ENCODE data around the gene TXNDC12. TPM values are rescaled to one million over a fixed set of nuclear protein-coding genes. Genes with fewer than 3 reads are reported as not detected.

The TXNDC12 gene
- total RNA-seq, 2 donors from 2014 or later = 25.7 to 38.7 TPM

DNA sequence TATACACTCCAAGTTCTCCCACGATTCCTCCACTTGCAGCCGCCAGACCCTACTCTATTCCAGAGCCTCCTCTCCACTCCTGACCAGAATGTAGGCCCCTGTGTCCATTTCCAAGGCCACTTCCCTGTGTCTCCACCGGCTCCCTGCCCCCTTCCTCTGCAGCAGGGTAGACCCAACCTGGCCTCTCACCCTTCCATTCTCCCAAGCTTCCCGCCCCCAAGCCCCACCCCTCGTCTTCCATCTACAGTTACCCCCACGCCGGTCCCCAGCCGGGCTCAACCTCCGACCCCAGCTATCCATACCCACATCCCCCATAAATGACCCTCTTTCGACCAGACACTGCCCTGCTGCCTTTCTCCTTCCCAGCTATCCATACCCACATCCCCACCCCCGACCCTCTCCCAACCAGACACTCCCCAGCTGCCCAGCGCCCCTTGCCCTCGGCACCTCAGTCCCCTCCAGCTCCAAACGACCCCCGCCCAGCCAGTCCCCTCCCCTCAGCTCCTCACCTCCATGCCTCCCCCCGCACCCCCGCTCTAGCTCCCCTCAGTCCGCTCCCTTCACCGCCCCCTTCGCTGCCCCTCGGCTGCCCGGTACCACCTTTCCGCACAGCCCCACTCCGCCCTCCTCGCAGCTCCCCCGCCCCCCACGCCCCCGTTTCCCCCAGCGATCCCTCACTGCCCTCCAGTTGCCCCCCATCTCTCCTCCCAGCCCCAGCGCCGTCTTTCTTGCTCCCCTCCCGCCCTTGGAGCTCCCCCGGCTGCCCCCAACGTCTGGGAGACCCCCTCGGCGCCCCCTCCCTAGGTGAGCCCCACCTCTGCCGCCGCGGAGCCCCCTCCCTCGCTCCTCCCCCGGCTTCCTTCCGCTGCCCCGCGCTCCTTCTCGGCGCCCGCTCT, 65.2 kb downstream of the TXNDC12 start:
- no peak for DNase-seq
- ATAC-seq = no peak
- no peak for TF ChIP-seq POLR2A (IDR thresholded peaks at IDR 0.05)
- TF ChIP-seq, protein P1, sequence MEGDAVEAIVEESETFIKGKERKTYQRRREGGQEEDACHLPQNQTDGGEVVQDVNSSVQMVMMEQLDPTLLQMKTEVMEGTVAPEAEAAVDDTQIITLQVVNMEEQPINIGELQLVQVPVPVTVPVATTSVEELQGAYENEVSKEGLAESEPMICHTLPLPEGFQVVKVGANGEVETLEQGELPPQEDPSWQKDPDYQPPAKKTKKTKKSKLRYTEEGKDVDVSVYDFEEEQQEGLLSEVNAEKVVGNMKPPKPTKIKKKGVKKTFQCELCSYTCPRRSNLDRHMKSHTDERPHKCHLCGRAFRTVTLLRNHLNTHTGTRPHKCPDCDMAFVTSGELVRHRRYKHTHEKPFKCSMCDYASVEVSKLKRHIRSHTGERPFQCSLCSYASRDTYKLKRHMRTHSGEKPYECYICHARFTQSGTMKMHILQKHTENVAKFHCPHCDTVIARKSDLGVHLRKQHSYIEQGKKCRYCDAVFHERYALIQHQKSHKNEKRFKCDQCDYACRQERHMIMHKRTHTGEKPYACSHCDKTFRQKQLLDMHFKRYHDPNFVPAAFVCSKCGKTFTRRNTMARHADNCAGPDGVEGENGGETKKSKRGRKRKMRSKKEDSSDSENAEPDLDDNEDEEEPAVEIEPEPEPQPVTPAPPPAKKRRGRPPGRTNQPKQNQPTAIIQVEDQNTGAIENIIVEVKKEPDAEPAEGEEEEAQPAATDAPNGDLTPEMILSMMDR (IDR thresholded peaks at IDR 0.05) = no peak

DNA sequence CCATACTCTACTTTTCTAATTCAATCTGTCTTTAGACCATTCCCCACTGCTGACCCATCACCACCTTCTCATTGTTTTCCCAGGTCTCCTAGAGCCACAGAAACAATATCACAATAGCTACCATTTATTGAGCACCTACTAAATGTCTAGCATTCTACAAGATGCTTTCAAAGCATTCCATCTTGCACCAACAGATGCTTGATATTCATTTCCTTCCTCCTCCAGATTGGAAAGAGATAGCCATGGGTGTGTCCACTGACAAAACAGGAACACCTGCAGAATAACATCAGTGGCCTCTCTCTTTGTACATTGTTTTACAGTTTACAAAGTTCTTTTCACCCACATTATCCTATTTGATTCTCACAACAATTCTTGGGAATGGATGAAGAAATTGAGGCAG, 66.7 kb downstream of the TXNDC12 start:
- TF ChIP-seq, protein P1 (IDR thresholded peaks at IDR 0.05) = no peak
- TF ChIP-seq POLR2A (IDR thresholded peaks at IDR 0.05) = no peak
- Histone ChIP-seq H3K27ac (no peak overlapping the region), H3K4me1 (peaks cover 9% of the 10 kb centered on the region), H3K36me3 (replicated peaks in 1 of 2; ENCODE audit: insufficient read depth in 1 of 2, low read depth in 2 of 2) (no peaks in the 10 kb centered on the region), H3K4me3 (no peak overlapping the region), H3K27me3 (peaks cover 0 to 12% of the 10 kb centered on the region in 2 donors), H3K9me3 (no peaks in the 10 kb centered on the region)
- no peak for DNase-seq
- no peak for ATAC-seq
- intact Hi-C loops (cut with DNase I) = no loop called here

More for the DNA sequence above, 65.2 kb downstream of the TXNDC12 start:
- intact Hi-C loops (cut with DNase I) = loop anchor here (5.0 kb wide), 1 partner anchor 88 kb away; no protein-coding TSS in a partner anchor
- 21 to 28% methylated on average over 30 to 38 of the region's 47 CpGs for WGBS, 2 donors
- Histone ChIP-seq H3K27me3 (peaks cover 0 to 13% of the 10 kb centered on the region in 2 donors), H3K4me1 (peaks cover 9% of the 10 kb centered on the region), H3K36me3 (replicated peaks in 1 of 2; ENCODE audit: insufficient read depth in 1 of 2, low read depth in 2 of 2) (no peaks in the 10 kb centered on the region), H3K4me3 (peak overlapping the region in 1 of 2 donors; percentile 44), H3K27ac (no peak overlapping the region), H3K9me3 (no peaks in the 10 kb centered on the region)

DNA sequence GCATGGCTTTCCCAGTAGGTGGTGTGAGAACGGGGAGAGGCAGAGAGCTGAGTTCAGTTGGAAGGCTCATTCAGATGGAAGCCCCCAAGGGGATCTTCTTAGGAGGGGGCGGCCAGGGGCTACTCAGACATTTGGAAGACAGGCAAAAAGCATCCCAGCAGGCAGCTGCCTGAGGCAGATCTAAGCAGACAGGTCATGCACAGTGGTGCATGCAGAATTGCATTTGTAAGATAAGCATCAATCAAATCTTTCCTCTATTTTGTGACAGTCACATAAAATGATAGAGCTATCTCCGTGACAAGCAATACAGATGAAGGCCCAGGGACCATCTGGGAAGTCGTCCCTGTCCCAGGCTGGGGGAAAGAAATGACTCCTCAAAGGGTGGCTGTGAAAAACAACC, 68.3 kb downstream of the TXNDC12 start:
- H3K4me3 ChIP-seq = no peak overlapping the region
- H3K36me3 ChIP-seq (replicated peaks in 1 of 2; ENCODE audit: insufficient read depth in 1 of 2, low read depth in 2 of 2) = no peaks in the 10 kb centered on the region
- H3K9me3 ChIP-seq = no peaks in the 10 kb centered on the region
- H3K27ac ChIP-seq = no peak overlapping the region
- no peak for ATAC-seq
- no peak for TF ChIP-seq POLR2A (IDR thresholded peaks at IDR 0.05)
- TF ChIP-seq, protein P1 (IDR thresholded peaks at IDR 0.05) = no peak
- H3K27me3 ChIP-seq = no peaks in the 10 kb centered on the region
- WGBS, 2 donors = 77 to 79% methylated on average over 4 of the region's 4 CpGs
- H3K4me1 ChIP-seq = peaks cover 9% of the 10 kb centered on the region
- intact Hi-C loops (cut with DNase I) = no loop called here
- DNase-seq = no peak

DNA sequence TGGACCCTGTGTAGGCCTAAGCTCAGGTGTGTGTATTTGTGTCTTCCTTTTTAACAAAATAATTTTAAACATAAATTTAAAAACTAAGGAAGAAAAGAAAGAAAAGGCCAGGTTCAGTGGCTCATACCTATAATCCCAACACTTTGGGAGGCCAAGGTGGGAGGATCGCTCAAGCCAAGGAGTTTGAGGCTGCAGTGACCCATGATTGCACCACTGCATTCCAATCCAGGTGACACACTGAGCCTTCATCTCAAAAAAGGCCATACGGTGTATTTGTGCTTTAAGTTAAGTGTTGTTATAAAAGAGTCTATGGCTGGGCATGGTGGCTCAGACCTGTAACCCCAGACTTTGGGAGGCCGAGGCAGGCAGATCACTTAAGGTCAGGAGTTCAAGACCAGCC, 72.8 kb downstream of the TXNDC12 start:
- Histone ChIP-seq H3K27ac (no peak overlapping the region), H3K4me1 (no peaks in the 10 kb centered on the region), H3K4me3 (no peak overlapping the region), H3K27me3 (no peaks in the 10 kb centered on the region), H3K9me3 (no peaks in the 10 kb centered on the region), H3K36me3 (replicated peaks in 1 of 2; ENCODE audit: insufficient read depth in 1 of 2, low read depth in 2 of 2) (no peaks in the 10 kb centered on the region)
- TF ChIP-seq, protein P1 (IDR thresholded peaks at IDR 0.05) = no peak
- no peak for TF ChIP-seq POLR2A (IDR thresholded peaks at IDR 0.05)
- DNase-seq = no peak
- ATAC-seq = no peak
- 87 to 89% methylated on average over 3 of the region's 3 CpGs for WGBS, 2 donors
- intact Hi-C loops (cut with DNase I) = no loop called here

All from body of pancreas (tissue), 4 donors.